ENCODE results near the gene OSBPL5. TPM values are rescaled to one million over a fixed set of nuclear protein-coding genes. Genes with fewer than 3 reads are reported as not detected.
"Not testable (repeated sequence)": the region's sequence is repeated elsewhere in the genome, so short reads cannot be mapped to it uniquely, and the experiment has no call there.

Gene OSBPL5
- total and polyA plus RNA-seq, 9 of the 15 experiments (the other 6 are each of a cell fraction or from before 2014, with no cell fraction given), result 0.06 to 14.8 (median 3.2) TPM

- intact Hi-C loops (cut with micrococcal nuclease), result loop anchor here (2.0 to 10.0 kb wide), 2 partner anchors 48 to 54 kb away; no protein-coding TSS in a partner anchor
- TF ChIP-seq CHD4 (IDR thresholded peaks at IDR 0.05; ENCODE audit: insufficient read depth, insufficient replicate concordance, low read depth, low read length, poor library complexity, severe bottlenecking), result peak; percentile 75
- TF ChIP-seq RBM25 (IDR thresholded peaks at IDR 0.05; ENCODE audit: low read depth, low read length, severe bottlenecking), result peak; percentile 70
- TF ChIP-seq ADNP (tag; IDR thresholded peaks at IDR 0.05), result peak; percentile 91
- peak; percentile 79; the same call in 1 of the 2 replicates for TF ChIP-seq KAT7 (CRISPR knock-in tag; IDR thresholded peaks at IDR 0.05; ENCODE audit: borderline replicate concordance)
- TF ChIP-seq TGIF2 (CRISPR knock-in tag; IDR thresholded peaks at IDR 0.05), result 0 out of 2 replicates have a peak, but pooled peaks have one; percentile 38
- TF ChIP-seq TRIM25 (IDR thresholded peaks at IDR 0.05; ENCODE audit: borderline replicate concordance), result 0 out of 2 replicates have a peak, but pooled peaks have one; percentile 12
- Histone ChIP-seq H3K4me1 (replicated peaks in 1 of 2; ENCODE audit: control insufficient read depth in 2 of 2, insufficient read depth in 2 of 2, low read length in 2 of 2) (peaks cover 31 to 71% of the 10 kb centered on the region in 2 experiments), H3K27ac (ENCODE audit: extremely low read depth, low read depth, low read length) (peak overlapping the region; percentile 72), H3K4me2 (ENCODE audit: insufficient read depth, low read length) (peak overlapping the region; percentile 76), H2AFZ (ENCODE audit: low read depth, low read length) (peak overlapping the region; percentile 96), H3K4me3 (peak overlapping the region; percentile 19; the same call in 1 of the 2 replicates), H3K9ac (ENCODE audit: insufficient read depth in 1 of 2, low read depth in 2 of 2, low read length in 2 of 2) (peak overlapping the region; percentile 58 to 88; a peak in 2 of 4 replicates)
- H3K9me1 ChIP-seq (ENCODE audit: control insufficient read depth, insufficient read depth, low read length); BruUV-seq (replicated peaks); CTCF ChIA-PET (ENCODE audit: low intra/inter-chr PET ratio); DNase-seq (ENCODE audit: extremely low read depth in 1 of 4, low spot score in 3 of 4); ATAC-seq; H3K79me2 ChIP-seq (ENCODE audit: control insufficient read depth, insufficient read depth, low read length); H3K27me3 ChIP-seq (ENCODE audit: control insufficient read depth in 2 of 2, insufficient read depth in 2 of 2, low read length in 2 of 2); FAIRE-seq; H3K9me3 ChIP-seq (replicated peaks; ENCODE audit: control insufficient read depth, insufficient read depth, low read depth, low read length); in situ Hi-C loops (cut with MboI); H3K36me3 ChIP-seq (ENCODE audit: control insufficient read depth, insufficient read depth, low read length); H4K20me1 ChIP-seq (replicated peaks; ENCODE audit: control insufficient read depth, insufficient read depth, low read length): not testable (repeated sequence)
- 12% methylated on average over 17 of the region's 17 CpGs for WGBS (ENCODE audit: insufficient coverage, low coverage, missing lambda C conversion rate)
- POLR2A ChIA-PET, result interaction anchor here (0.9 to 1.0 kb wide), 2 partner anchors 15 to 25 kb away, joined by 3 to 4 read pairs; no protein-coding TSS in a partner anchor
Measured at GRCh38 chr11:3168742-3169254, 3.7 kb upstream of the OSBPL5 start.
